DMS153 (cell line): Measurements from ENCODE around the gene ANKRD17.
"Not testable (repeated sequence)": the region's sequence is repeated elsewhere in the genome, so short reads cannot be mapped to it uniquely, and the experiment has no call there.

Source experiments
- DNase-seq: peaks from one replicate; lab custom pipeline; 2025; lab: John Stamatoyannopoulos, UW

The ANKRD17 gene, protein sequence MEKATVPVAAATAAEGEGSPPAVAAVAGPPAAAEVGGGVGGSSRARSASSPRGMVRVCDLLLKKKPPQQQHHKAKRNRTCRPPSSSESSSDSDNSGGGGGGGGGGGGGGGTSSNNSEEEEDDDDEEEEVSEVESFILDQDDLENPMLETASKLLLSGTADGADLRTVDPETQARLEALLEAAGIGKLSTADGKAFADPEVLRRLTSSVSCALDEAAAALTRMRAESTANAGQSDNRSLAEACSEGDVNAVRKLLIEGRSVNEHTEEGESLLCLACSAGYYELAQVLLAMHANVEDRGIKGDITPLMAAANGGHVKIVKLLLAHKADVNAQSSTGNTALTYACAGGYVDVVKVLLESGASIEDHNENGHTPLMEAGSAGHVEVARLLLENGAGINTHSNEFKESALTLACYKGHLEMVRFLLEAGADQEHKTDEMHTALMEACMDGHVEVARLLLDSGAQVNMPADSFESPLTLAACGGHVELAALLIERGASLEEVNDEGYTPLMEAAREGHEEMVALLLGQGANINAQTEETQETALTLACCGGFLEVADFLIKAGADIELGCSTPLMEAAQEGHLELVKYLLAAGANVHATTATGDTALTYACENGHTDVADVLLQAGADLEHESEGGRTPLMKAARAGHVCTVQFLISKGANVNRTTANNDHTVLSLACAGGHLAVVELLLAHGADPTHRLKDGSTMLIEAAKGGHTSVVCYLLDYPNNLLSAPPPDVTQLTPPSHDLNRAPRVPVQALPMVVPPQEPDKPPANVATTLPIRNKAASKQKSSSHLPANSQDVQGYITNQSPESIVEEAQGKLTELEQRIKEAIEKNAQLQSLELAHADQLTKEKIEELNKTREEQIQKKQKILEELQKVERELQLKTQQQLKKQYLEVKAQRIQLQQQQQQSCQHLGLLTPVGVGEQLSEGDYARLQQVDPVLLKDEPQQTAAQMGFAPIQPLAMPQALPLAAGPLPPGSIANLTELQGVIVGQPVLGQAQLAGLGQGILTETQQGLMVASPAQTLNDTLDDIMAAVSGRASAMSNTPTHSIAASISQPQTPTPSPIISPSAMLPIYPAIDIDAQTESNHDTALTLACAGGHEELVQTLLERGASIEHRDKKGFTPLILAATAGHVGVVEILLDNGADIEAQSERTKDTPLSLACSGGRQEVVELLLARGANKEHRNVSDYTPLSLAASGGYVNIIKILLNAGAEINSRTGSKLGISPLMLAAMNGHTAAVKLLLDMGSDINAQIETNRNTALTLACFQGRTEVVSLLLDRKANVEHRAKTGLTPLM (N-terminal part only)

DNA sequence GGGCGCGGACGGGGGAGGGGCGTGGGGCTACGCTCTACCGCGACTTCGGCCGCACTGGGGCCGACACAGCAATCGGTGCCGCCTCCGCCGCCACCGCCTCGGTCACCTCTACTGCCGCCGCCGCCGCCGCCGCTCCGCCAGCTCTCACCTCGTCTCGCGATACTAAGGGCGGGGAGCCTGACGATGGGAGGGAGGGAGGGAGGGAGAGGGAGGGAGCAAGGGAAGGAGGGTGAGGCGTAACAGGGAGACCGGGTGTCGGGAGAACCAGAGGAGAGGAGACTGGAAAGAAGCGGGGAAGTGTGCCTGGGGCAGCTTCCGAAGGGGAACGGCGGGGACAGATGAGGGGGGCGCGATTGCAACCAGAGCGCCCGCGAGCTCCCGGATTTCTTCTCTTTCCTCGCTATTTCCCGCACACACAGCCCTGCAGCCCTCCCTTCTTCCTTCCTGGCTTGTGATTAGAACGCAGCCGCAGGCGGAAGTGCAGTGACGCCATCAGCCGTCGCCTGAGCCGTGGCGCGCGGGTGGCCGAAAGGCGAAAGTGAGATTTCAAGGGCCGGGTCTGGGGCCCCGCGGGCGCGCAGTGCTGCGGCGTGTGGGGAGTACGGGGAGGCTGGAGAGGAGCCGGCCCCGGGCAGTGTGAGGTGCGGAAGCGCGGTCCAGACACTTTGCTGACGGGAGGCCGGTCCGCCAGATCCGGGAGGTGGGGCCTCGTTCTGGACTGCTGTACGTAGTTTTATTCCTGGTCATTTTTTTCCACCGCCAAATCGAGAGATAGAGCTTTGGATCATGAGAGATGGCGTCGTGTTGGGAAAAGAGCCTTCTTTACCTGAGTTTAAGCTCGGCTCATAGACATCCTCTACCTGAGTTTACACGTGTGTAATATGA lies at the start of gene ANKRD17:
TSS of gene ANKRD17 (minus strand) at position 113 of the 885 bp plus-strand sequence. CDS start 130 bp downstream, outside the sequence.
- DNase-seq: peak; percentile 91

DNA sequence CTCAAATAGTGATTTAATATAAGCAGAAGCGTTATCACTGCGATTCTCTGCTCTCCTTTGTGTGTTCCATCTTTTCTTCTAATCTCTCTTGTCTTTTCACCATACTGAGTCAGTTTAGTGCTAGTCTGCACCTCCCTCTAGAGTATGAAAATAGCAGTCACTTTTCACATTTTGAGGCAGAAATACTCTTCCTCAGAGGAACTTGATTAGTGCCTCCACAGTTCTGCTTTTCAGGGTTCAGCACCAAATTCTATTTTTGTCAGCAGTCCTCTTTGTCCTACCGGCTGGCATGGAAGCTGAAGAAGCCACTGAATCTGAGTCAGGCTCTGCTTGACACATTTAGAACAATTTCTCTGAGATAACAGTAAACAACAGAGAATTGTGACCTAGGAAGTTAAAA lies 49.7 kb upstream of the ANKRD17 start:
- no peak for DNase-seq

DNA sequence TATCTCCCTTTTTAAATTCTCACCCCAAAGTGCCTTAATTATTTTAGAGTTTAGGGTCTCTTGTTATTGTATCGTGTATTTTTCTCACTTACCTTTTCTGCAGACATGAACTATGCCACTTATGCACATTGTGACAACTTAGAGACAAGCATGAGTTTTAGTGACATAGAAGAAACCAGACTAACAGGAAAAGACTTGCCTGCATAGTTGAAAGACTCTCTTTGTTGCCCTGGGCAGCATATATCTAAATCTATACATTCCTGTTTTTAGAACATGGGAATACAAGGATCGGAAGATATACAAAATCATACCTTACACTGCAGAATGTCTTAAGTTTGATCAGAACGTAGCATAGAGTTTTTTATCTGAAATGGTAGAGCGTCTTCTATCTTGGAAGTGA lies 45.1 kb upstream of the ANKRD17 start:
- DNase-seq: no peak

DNA sequence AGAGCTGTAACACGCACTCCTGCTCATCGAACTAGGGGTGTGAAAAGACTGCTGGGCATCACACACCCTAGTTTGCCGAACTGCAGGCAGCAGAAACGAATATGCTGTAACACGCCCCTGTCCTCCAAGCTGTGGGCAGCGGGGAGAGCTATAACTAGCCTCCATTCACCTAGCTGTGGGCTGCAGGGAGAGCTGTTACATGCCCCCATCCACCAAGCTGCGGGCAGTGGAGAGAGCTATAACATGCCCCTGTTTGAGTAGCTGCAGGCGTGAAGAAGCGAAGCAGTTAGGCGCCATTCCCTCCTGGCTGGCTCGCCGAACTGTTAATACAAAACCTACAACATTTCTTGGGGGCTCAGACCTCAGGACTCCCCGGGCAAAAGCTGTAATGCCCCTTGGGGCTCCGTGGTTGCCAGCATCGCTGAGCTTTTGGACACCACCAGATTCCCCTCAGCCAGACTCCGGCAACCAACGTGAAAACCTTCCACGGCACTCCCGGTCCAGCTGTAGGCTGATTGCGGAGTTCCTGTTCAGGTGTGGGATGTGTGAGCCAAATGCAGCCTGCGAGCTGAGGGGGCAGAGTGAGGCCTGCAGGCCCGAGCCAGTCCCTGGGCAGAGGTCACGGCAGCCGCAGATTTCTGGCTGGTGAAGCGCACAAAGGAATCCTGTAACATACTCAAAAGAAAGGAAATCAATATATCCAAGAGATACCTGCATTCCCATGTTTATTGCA lies 41.1 kb upstream of the ANKRD17 start:
- DNase-seq: no peak

DNA sequence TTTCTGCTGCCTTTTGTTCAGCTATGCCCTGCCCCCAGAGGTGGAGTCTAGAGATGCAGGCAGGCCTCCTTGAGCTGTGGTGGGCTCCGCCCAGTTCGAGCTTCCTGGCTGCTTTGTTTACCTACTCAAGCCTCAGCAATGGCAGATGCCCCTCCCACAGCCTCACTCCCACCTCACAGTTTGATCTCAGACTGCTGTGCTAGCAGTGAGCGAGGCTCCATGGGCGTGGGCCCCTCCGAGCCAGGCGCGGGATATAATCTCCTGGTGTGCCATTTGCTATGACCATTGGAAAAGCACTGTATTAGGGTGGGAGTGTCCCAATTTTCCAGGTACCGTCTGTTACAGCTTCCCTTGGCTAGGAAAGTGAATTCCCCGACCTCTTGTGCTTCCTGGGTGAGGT lies 34.1 kb upstream of the ANKRD17 start:
- not testable (repeated sequence) for DNase-seq

DNA sequence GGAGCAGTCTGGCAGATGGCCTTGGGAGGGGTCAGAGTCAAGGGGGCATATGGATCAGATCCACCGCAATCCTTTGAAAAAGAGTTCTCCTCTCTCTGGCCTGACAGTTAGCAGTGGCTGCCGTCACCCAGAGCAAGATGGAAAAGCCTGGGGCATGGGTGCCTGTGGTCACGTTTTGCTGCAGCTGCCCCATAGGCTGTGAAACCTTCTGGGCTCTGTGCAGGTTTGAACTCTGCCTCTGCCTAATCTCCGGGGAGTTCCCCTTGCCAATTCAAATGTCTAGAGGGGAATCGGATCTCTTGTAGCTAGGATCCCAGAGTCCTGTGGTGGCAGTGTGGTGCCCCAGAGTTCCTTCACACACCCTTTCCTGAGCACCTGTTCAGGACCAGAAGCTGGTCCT lies 23.4 kb upstream of the ANKRD17 start:
- DNase-seq: no peak

DNA sequence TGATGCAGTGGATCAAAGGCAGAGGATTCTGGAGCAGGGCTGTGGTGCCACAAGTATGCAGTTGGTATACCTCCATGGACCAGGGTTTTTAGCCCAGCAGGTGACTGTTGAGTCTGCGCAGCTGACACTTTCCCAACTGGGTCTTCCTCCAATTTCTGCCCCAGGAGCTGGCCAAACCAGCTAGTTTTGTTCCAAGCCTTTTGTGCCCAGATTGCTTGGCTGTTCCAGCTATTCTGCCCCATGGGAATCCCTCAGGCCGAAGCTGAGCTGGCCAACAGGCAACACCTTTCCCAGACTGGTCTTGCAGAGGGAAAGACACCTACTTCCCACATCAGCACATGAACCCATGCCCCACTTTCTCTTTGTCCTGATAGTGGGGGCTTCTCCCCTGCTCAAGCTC lies 22.8 kb upstream of the ANKRD17 start:
- no peak for DNase-seq

DNA sequence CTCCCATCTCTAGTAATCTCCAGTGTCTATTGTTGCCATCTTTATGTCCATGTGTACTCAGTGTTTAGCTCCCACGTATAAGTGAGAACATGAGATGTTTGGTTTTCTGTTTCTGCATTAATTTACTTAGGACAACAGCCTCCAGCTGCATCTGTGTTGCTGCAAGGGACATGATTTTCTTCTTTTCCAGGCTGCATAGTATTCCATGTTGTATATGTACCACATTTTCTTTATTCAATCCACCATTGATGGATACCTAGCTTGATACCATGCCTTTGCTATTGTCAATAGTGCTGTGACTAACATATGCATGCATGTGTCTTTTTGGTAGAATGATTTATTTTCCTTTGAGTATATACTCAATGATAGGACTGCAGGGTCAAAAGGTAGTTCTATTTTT lies 18.6 kb upstream of the ANKRD17 start:
- DNase-seq: no peak

DNA sequence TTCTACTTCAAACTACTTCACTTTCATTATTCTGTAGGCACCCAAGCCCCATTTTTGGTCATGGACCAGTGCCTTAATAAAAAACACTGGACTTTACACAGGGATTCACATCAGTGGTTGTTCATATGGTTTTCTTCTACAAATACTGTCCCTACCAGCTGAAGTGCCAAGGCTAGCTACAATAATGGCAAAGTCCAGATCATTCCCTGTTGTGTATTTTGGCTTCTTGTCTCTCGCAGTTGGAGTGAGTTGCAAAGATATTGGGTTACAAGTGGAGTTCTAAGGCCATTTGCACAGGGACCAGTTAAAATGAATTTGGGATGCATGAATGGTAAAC lies 16.7 kb upstream of the ANKRD17 start:
- peak; percentile 84 for DNase-seq

DNA sequence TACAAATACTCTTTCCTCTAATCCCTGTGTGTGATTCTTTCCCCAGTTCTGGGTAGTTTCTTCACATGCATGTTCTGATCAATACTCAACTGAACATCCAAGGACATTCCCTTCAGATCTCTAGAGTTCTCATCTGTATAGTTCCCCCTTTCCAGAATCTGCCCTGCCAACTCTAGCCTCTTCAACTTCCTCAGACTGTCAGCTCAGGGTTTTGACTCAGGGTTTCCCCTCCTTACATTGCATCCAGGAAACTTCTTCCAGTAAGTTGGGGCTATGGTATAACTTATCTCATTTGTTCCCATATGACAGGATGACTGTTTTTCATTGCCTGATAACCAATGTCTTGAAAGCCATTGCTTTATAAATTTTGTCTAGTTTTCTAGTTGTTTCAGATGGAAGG lies 14.2 kb upstream of the ANKRD17 start:
- DNase-seq: no peak

DNA sequence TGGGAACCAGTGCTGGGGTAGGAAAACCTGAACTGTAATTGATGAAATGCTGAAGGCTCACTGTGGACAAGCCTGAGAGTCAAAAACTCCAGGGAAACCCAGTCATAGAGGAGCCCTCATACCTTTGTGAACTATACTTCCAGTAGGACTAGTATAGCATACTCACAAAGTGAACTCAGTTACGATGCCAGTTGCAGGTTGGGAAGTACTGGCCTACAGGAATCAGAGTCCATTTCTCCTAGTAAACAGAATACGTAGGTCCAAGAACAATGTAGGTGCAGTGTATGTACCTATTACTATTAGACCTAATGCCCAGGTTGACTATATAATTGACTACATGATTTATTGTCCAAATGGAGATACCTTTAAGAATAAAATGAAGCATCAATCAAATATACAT lies 8.5 kb upstream of the ANKRD17 start:
- DNase-seq: no peak

DNA sequence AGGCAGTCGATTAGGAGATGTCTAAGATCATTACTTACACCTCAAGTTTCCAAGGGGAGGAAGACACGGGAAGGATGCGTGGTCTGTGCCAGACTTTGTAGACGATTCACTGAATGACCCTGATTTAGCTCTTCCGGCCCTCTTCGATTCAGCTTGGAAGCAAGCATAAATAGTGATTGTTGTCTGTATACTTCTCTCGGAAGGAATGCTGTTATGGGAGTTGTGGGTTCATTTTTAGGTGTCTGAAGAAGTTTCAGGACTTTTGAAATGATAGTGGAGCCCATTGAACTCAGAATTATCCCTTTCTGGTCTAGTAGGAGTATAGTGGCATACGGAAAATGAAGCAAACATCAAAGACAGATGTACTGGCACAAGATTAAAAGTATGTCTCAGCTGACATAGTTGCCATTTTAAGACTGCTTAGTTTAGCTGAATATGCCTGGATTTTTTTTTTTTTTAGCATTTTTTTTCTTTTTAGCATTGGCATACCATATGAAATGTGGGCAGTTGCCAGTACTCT lies 1.0 kb upstream of the ANKRD17 start:
- DNase-seq: no peak

DNA sequence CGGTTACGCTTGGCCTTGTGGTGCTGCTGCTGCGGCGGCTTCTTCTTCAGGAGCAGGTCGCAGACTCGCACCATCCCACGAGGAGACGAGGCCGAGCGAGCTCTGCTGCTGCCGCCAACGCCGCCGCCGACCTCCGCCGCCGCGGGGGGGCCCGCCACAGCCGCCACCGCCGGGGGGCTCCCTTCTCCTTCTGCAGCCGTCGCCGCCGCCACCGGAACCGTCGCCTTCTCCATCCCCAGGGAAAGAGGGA lies 237 bp downstream of the ANKRD17 start:
- no peak for DNase-seq

DNA sequence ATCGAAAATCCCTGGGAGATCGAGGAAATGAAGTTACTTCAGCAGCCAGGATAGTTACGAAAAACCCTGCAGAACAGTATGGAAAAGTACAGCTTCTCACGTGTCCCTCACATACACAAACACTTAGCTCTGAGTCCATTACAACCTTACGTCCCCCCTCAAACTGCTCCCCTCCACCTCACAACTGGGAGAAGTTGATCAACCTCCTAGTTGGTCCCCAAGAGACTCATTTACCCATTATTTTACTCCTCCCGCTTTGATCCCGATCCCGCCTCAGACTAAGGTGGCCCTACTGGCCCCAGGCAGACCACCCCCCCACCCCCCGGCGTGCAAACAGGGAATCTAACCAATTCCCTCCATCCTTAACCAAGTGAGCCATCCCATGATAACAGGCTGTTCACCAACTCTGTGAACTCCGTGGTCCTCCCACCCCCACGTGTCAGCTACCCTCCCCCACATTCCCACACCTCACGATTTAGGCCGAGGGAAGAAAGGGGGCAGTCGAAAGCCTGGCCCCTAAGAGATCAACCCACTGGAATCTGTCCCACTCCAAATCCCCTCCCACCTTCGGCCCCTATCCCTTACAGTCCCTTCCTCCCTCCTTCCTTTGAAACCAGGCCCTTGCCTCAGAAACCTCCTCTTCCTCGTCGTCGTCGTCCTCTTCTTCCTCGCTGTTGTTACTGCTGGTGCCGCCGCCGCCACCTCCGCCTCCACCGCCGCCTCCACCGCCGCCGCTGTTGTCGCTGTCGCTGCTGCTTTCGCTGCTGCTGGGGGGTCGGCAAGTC lies 755 bp downstream of the ANKRD17 start:
- DNase-seq: no peak

DNA sequence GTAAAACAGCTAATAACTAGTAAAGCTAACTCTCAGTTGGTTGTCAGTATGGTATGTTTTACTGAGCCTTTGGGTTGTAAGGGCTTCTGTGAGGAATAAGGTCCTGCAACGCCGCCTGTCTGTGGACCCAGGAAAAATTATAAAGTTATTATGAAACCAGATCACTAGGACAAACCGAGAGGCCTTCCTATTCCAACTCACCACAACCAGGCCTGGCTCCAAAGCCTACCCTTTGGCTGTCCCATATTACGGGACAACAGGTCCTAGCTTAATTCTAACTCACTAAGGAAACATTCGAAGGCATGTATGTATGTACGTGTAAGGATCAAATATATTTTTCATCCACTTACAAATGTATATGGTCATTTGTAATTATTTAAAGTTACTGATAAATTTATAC lies 1.4 kb downstream of the ANKRD17 start:
- DNase-seq: peak; percentile 79

DNA sequence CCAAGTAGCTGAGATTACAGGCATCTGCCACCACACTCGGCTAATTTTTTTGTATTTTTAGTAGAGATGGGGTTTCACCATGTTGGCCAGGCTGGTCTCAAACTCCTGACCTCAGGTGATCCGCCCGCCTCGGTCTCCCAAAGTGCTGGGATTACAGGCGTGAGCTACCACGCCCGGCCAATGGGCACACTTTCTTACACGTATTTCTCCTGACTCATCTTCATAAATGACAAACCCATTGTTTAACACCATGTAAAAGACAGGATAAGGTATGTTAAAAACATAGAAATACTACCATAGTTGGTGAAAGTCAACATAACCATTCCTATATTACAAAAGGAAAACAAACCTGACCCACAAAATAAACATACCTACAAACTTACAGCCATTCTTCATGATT lies 2.8 kb downstream of the ANKRD17 start:
- DNase-seq: not testable (repeated sequence)

DNA sequence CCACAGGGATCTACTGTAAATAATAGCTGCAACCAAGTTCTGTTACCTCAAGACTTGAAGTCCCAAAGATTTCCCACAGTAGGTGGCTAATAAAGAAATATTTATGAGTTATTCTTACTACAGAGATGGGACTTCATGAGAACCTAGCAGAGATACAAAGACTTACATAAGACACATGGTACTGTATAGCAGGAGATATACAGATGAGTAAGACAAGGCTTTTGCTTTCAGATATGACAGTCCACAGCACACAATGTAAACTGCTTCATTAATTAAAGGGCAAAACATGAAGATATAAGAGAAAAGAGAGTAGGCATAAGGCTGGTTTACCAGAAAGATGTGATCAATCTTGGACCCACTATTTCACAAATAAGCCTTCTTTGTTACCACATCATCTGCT lies 6.6 kb downstream of the ANKRD17 start:
- DNase-seq: no peak

DNA sequence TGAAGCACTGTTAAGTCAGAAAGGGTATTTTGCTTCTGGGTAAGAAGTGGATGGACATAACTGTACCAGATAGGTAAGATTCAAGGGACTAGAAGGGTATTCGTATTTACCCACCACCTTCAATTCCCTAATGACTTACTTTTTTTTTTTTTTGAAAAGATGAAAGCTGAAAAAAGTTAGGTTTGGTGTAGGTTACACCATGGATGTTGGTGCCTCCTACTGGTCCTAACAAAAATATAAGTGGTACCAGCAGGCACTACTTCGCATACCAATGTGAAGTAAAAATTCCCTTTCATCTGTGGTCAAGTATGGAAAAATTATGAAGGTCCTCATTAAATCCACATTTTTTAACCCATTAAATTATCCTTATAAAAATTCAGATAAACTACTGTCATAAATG lies 7.2 kb downstream of the ANKRD17 start:
- DNase-seq: no peak

DNA sequence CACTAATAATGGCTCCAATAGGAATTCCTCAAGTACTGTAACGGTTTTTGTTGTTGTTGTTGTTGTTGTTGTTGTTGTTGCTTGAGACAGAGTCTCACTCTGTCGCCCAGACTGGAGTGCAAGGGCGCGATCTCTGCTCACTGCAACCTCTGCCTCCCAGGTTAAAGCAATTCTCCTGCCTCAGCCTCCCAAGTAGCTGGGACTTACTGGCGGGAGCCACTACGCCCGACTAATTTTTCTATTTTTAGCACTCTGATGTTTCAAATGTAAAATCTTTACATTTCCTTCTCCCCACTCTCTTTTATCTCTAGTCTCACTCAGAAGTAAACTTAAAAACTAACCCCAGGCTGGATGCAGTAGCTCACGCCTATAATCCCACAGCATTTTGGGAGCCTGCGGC lies 8.0 kb downstream of the ANKRD17 start:
- no peak for DNase-seq

DNA sequence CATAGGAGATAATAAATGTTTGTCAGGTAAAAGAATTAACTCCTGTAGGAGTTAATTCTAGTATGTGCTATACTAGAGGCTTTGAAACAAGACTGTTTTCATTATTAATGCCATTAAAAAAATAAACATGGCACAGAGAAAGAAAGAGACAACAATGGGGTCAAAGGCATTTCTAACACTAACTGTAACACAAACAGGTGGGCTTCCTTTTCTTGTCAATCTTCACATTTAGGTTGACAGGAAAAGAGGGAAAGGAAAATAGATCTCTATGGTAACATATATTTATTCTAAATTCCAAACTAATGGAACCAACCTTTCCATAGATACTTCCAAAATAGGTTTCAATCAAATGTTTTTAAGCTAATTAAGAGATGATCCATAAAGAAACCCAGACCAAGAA lies 9.8 kb downstream of the ANKRD17 start:
- DNase-seq: no peak
